HCT116 (cell line): Measurements from ENCODE around the gene PCDH19.

Experiments used
- EZH2 ChIP-seq: fragments of 200-600 bp; sonication (generic); IDR thresholded peaks from 2 replicates; pipeline ENCODE4 v1.6.1; 2017; ENCODE audit warnings: antibody characterized with exemption, mixed run types
- JUND ChIP-seq: IDR thresholded peaks from 2 replicates; pipeline ENCODE4 v1.6.1; 2012
- POLR2A ChIP-seq: IDR thresholded peaks from 2 replicates; pipeline ENCODE4 v1.7.0; 2011; ENCODE audit warnings: borderline replicate concordance; ENCODE audit not compliant: insufficient read depth, insufficient read length; ENCODE audit errors: extremely low read depth
- REST ChIP-seq: IDR thresholded peaks from 2 replicates; pipeline ENCODE4 v1.6.1; 2012; ENCODE audit warnings: low read depth
- TCF7L2 ChIP-seq: IDR thresholded peaks from 2 replicates; pipeline ENCODE4 v1.7.0; 2011; ENCODE audit warnings: borderline replicate concordance, inconsistent platforms; ENCODE audit not compliant: insufficient read depth, insufficient read length; ENCODE audit errors: extremely low read depth
- TF ChIP-seq, protein P1 (sequence below), 3 experiments: fragments of 200-600 bp in 1 of 3; sonication (generic) in 1 of 3; IDR thresholded peaks in 2 of 3; conservative IDR thresholded peaks in 1 of 3; 2 replicates each; pipeline ENCODE4 v1.5.1; 2012 to 2017; ENCODE audit warnings: low read depth in 2 of 3, low read length in 2 of 3, antibody characterized with exemption in 1 of 3, borderline replicate concordance in 1 of 3, control low read depth in 1 of 3, mild to moderate bottlenecking in 1 of 3, mixed read lengths in 1 of 3, mixed run types in 1 of 3, moderate library complexity in 1 of 3; ENCODE audit not compliant: insufficient read depth in 1 of 3

GRCh38 chrX:100413229-100413628 is 3.2 kb upstream of the PCDH19 start:
- no peak for TF ChIP-seq JUND
- no peak for TF ChIP-seq EZH2
- TF ChIP-seq POLR2A, result no peak
- TF ChIP-seq, protein P1, sequence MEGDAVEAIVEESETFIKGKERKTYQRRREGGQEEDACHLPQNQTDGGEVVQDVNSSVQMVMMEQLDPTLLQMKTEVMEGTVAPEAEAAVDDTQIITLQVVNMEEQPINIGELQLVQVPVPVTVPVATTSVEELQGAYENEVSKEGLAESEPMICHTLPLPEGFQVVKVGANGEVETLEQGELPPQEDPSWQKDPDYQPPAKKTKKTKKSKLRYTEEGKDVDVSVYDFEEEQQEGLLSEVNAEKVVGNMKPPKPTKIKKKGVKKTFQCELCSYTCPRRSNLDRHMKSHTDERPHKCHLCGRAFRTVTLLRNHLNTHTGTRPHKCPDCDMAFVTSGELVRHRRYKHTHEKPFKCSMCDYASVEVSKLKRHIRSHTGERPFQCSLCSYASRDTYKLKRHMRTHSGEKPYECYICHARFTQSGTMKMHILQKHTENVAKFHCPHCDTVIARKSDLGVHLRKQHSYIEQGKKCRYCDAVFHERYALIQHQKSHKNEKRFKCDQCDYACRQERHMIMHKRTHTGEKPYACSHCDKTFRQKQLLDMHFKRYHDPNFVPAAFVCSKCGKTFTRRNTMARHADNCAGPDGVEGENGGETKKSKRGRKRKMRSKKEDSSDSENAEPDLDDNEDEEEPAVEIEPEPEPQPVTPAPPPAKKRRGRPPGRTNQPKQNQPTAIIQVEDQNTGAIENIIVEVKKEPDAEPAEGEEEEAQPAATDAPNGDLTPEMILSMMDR (IDR thresholded peaks at IDR 0.05 in 2 of 3, conservative IDR thresholded peaks at IDR 0.05 in 1 of 3; ENCODE audit: borderline replicate concordance in 1 of 3, insufficient read depth in 1 of 3, low read depth in 2 of 3, low read length in 2 of 3), result peak; percentile 24 to 54 (median 26); a peak in 4 of 6 replicates
- TF ChIP-seq REST, result no peak
- no peak for TF ChIP-seq TCF7L2
